HepG2 (cell line): ENCODE measurements around the gene SMURF1.

Experiments
- CBX5 ChIP-seq: sonication (generic); formaldehyde crosslinking; IDR thresholded peaks from 2 replicates; pipeline ENCODE4 v1.4.0; 2020; ENCODE audit warnings: missing genetic modification reagents, borderline replicate concordance
- CEBPB ChIP-seq: IDR thresholded peaks from 2 replicates; pipeline ENCODE4 v1.6.1; 2011; ENCODE audit warnings: low read depth, low read length, improper control_type of control experiment, borderline replicate concordance
- HOXA7 ChIP-seq: sonication (generic); formaldehyde crosslinking; IDR thresholded peaks from 2 replicates; pipeline ENCODE4 v1.8.1; 2022; ENCODE audit warnings: mild to moderate bottlenecking, missing genetic modification reagents, moderate library complexity
- MAF1 ChIP-seq: sonication (generic); formaldehyde crosslinking; IDR thresholded peaks from 2 replicates; pipeline ENCODE4 v1.5.0; 2020; ENCODE audit warnings: missing genetic modification reagents, borderline replicate concordance
- POLR2AphosphoS2 ChIP-seq: IDR thresholded peaks from 2 replicates; pipeline ENCODE4 v1.6.1; 2011; ENCODE audit warnings: low read depth, low read length, improper control_type of control experiment
- SCMH1 ChIP-seq: sonication (generic); formaldehyde crosslinking; IDR thresholded peaks from 2 replicates; pipeline ENCODE4 v1.9.0; 2021; ENCODE audit warnings: missing genetic modification reagents, mild to moderate bottlenecking, borderline replicate concordance
- TAF1 ChIP-seq: sonication (generic); formaldehyde crosslinking; IDR thresholded peaks from 2 replicates; pipeline ENCODE4 v1.4.0; 2020; ENCODE audit warnings: missing genetic modification reagents
- ZNF3 ChIP-seq: IDR thresholded peaks from 2 replicates; pipeline ENCODE4 v1.7.0; 2017; ENCODE audit warnings: inconsistent platforms
- TF ChIP-seq, protein P1 (sequence below): sonication (generic); formaldehyde crosslinking; IDR thresholded peaks from 2 replicates; pipeline ENCODE4 v1.4.0; 2020; ENCODE audit warnings: mild to moderate bottlenecking, missing genetic modification reagents
- TF ChIP-seq, protein P2 (sequence below): sonication (generic); formaldehyde crosslinking; IDR thresholded peaks from 2 replicates; pipeline ENCODE4 v1.4.0; 2020; ENCODE audit warnings: missing genetic modification reagents
- TF ChIP-seq, protein P3 (sequence below): sonication (generic); formaldehyde crosslinking; IDR thresholded peaks from 2 replicates; pipeline ENCODE4 v1.8.0; 2022; ENCODE audit warnings: missing genetic modification reagents, mild to moderate bottlenecking, borderline replicate concordance

DNA sequence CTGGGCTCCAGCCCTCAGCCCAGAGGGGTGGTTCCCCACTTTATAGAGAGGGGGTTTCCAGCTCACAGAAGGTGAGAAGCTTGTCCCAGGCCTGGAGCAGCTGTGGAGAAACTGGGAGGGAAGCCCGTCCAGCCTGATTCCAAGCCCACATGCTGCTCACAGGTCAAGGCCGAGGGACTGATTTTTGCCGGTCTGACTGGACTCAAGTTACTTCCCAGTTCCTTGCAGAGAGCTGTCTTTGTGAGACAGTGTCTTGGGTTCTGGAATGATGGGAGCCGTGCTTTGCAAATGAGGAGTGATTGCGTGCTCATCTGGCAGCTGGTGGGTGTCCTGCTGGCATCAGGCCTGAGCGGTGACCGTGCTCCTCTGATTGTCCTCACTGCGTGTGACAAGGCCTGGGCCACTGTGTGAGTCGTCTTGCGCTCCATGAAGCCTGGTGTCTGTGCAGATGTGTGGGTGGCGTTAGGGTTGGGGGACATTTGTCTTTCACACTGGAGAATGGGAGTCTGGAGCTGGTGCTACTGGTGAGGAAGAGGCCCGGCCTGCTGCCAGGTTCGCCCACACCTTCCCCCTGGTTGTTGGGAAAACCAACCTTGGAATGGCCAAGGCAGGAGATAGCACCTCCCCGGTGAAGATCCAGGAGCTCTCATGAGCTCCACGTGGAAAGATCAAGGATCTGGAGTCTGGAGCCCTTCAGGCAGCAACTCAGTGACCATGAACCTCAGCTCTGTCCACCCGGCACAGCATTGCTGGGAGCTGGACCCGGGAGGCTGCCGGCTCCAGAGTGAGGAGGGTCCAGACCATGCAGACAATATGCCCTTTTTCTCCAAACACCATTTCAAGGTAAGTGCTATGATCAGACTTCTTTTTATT, 129.6 kb downstream of the SMURF1 start:
- TF ChIP-seq, protein P1, sequence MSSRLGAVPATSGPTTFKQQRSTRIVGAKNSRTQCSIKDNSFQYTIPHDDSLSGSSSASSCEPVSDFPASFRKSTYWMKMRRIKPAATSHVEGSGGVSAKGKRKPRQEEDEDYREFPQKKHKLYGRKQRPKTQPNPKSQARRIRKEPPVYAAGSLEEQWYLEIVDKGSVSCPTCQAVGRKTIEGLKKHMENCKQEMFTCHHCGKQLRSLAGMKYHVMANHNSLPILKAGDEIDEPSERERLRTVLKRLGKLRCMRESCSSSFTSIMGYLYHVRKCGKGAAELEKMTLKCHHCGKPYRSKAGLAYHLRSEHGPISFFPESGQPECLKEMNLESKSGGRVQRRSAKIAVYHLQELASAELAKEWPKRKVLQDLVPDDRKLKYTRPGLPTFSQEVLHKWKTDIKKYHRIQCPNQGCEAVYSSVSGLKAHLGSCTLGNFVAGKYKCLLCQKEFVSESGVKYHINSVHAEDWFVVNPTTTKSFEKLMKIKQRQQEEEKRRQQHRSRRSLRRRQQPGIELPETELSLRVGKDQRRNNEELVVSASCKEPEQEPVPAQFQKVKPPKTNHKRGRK, result no peak
- TF ChIP-seq POLR2AphosphoS2 (no peak), TAF1 (CRISPR knock-in tag) (no peak), SCMH1 (CRISPR knock-in tag) (no peak), CBX5 (no peak), ZNF3 (CRISPR knock-in tag) (no peak), CEBPB (no peak), HOXA7 (no peak), MAF1 (no peak)
- TF ChIP-seq, protein P2, sequence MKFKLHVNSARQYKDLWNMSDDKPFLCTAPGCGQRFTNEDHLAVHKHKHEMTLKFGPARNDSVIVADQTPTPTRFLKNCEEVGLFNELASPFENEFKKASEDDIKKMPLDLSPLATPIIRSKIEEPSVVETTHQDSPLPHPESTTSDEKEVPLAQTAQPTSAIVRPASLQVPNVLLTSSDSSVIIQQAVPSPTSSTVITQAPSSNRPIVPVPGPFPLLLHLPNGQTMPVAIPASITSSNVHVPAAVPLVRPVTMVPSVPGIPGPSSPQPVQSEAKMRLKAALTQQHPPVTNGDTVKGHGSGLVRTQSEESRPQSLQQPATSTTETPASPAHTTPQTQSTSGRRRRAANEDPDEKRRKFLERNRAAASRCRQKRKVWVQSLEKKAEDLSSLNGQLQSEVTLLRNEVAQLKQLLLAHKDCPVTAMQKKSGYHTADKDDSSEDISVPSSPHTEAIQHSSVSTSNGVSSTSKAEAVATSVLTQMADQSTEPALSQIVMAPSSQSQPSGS (CRISPR knock-in tag), result no peak
- TF ChIP-seq, protein P3, sequence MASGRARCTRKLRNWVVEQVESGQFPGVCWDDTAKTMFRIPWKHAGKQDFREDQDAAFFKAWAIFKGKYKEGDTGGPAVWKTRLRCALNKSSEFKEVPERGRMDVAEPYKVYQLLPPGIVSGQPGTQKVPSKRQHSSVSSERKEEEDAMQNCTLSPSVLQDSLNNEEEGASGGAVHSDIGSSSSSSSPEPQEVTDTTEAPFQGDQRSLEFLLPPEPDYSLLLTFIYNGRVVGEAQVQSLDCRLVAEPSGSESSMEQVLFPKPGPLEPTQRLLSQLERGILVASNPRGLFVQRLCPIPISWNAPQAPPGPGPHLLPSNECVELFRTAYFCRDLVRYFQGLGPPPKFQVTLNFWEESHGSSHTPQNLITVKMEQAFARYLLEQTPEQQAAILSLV (CRISPR knock-in tag), result no peak
